NCI-H2081 treated with DMSO at 0.1 percent for 48 hours (cell line): ENCODE data around the gene ADRA2B.

Source experiments
- DNase-seq: peaks from one replicate; lab custom pipeline; 2025; lab: John Stamatoyannopoulos, UW

Gene ADRA2B

DNA sequence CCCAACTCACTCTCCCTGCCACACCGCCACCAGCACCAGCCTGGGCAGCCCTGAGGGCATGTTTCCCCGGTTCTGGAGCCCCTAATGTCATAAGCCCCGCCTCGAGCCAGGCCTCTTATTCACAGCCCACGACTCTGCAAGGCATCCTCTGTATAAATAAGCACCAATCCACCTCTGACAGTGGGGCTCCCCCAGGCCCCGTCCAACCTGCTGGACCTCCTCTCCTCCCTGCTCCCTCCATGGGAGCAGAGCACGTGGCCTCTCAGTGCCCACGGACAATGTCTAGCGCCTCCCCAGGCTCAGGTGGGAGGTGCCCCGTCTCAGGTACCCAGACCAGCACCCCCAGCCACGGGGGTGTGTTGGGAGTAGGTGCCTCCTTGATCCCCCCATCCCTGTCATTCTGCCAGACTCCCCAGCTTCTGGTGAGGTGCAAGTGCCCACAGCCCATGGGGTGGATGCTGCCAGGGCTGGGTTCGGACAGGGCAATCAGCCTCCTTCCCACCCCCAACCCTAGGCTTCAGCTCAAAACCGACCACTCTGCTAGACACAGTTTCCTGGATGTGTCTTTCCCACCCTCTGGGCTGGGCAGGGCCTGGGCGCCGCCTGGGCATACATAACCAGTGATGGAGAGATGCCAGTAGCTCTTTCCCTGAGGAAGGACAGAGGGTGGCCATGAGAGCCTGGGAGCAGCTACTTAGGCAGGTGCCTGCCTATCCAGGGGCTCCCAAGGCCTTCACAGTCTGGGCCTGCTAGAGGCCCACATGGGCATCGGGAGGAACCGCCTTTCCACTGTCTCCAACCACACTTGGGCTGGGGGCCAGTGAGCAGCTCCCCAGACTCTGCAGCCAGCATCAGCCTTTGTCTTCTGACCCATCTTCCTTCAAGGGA, 1.6 kb upstream of the ADRA2B start:
- no peak for DNase-seq

GRCh38 chr2:96116879-96117533, 635 bp upstream of the ADRA2B start:
- DNase-seq = no peak

DNA sequence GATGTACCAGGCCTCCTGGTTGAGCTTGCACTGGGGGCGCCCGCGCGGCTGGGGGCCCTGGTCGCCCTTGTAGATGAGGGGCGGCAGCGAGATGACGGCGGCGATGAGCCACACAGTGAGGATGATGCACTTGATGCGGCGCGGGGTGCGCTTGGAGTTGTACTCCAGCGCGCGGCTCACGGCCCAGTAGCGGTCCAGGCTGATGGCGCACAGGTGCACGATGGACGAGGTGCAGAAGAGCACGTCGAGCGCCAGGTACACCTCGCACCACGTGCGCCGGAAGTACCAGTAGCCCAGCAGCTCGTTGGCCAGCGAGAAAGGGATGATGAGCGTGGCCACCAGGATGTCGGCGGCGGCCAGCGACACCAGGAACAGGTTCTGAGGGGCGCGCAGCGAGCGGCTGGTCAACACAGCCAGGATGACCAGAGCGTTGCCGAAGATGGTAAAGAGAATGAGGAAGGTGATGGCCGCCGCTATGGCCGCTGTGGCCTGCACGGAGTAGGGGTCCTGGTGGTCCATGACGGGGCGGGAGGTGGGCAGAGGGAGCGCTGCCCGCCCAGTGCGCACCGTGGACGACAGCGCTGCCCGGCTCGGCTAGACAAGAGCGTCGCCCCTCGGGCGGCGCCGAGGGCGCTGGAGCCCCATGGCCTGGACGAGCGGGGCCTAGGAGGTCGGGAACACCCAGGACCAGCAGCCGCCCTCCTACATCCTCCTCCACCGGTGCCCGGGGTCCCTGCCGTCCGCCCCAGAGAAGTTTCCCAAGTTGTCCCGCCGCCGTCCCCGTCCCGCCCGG, 544 bp downstream of the ADRA2B start:
- DNase-seq = no peak

- DNase-seq = no peak
Observed at GRCh38 chr2:96114903-96115581, 1.3 kb downstream of the ADRA2B start.

DNA sequence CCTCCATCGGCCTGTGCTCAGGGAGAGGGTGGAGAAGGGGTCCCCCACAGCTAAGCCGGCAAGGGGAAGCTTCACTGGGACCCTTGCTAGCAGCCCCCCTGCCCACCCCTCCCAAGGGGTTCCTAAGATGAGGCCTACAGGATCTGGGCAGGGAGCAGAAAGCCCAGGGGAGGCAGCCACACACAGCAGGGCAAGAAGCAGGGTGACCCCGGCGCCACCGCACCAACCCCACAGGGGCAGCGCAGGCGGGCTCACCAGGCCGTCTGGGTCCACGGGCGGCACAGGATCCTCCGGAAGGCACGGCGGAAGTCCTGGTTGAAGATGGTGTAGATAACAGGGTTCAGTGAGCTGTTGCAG, 1.8 kb downstream of the ADRA2B start:
- DNase-seq = no peak

DNA sequence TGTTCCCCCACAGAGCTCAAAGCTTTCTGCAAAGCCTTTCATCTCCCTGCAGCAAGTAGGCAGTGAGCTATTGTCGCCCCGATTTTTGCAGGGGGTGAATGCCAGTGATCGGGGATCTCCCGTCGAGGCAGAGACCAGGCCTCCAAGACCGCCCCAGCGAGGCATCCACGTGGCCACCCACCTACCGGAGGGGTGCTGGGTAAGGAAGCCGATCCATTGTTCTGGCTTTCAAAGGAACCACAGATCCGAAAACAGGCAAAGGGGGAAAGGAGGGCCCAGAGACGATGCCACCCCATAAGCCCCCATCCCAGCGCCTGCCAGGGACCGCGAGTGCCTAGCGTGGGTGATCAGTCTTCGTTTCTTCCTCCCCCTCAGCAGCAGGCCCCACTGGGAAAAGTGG, 2.4 kb downstream of the ADRA2B start:
- no peak for DNase-seq

GRCh38 chr2:96113367-96113677, 3.0 kb downstream of the ADRA2B start:
- no peak for DNase-seq

- no peak for DNase-seq
Observed at GRCh38 chr2:96112501-96113366, 3.6 kb downstream of the ADRA2B start.

- DNase-seq = no peak
Observed at GRCh38 chr2:96111823-96112500, 4.4 kb downstream of the ADRA2B start.

DNA sequence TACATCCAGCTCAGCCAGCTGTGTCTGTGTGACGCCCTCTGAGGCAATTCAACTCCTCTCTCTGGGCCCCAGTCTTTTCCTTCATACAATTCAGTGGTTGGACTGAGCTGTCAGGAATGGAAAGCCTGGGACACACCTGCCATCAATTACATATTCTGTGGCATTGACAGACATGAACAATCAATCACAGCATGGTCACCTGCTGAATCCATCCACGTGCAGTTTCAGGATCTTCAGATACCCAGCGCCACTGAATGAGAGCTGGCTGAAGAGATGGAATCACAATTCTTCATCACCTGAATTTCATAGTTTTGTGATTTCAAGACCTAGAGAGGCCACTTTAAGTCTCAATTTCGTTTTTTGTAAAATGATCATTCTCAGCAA, 5.1 kb downstream of the ADRA2B start:
- no peak for DNase-seq

GRCh38 chr2:96110621-96111256, 5.6 kb downstream of the ADRA2B start:
- no peak for DNase-seq

DNA sequence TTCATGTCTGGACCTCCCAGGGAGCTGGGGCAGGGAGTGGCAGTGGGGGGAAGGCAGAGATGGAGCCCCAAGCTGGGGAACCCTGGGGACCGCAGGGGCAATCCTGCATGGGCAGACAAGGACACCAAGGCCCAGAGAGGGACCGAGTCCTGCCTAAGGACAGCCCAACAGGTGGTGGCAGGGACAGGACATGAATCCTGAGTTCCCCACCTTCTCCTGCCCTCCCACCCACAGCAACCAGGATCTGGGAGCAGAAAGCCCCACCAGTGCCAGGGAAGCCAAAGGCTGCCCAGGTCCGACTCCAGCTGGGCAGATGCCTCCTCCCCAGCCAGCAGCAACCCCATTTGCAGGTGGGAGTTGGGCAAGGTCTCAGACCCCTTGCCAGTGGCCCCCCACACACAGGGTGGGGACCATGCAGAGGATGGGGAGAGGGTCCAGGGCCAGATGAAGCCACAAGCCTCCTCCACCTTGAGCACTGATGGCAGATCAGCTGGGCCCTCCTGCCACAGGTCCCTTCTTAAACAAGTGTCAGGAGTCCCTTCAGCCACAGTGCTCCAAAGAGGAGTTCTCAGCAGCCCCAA, 6.3 kb downstream of the ADRA2B start:
- DNase-seq = no peak

DNA sequence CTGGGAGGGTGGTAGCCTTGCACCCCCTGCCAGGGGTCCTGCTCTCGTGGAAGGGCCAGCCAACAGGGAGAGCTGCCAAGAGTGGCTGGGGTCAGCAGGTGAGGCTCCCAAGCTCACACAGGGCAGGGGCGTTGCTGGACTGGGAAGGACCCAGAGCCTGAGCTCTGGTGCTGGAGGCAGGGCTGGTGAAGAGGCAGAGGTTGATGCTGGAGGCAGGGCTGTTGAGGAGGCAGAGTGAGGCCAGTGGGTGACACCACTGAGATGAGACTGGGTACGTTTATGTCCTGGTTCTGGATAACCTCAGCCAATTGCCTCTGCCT, 7.0 kb downstream of the ADRA2B start:
- no peak for DNase-seq

DNA sequence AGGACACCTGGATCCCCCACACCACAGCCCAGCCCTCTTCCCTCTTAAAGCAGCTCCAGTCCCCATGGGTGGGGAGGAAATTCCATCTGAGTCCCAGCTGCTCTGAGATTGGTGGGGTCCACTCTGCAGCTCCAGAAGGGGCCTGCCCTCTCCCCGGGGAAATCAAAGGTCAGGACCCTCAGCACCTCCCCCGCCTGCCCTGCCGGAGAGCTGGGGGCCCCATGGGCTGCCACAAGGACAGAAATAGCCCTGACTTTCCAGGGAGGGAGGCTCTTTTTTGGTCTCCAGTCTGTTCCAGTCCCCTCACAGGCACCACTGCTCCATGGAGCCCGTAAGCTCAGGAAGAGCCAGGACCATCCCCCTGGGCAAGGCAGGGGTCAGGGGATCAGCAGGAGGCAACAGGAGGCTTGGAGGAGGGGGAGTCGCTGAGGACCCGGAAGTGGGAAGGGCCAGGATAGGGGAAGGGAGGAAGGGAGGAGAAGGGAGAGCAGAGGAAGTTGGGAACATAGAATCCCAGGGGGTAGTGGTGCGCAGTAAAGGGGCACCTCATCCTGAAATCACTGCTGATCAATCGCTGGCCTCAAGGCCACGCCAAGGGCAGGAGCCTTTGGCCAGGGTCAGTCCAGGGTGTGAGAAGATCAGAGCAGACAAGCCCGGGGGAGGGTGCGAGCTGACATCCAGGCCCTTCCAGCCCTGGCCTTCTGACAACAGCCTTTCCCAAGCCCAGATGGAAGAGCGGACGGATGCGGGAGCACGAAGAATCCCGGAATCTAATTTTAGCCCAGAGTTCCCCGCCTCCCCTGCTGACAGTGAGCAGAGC, 7.6 kb downstream of the ADRA2B start:
- no peak for DNase-seq

DNA sequence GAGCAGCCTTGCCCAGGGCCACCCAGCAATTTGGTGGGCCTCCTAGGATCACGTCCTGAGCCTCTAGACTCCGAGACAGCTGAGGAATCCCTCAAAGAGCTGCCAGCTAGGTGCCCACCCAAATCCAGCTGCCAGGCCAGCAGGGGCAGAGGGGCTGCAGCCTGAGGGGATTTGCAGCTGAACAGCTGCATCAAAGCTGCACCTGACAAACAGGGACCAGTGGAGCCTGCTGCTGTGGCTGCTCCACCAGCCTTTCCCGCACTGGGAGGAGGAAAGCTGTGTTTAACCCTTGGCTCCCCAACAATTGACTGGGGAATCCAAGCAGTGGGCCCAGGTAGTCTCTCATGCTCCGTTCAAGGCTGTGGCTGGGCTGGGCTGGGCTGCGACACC, 8.2 kb downstream of the ADRA2B start:
- DNase-seq = no peak

DNA sequence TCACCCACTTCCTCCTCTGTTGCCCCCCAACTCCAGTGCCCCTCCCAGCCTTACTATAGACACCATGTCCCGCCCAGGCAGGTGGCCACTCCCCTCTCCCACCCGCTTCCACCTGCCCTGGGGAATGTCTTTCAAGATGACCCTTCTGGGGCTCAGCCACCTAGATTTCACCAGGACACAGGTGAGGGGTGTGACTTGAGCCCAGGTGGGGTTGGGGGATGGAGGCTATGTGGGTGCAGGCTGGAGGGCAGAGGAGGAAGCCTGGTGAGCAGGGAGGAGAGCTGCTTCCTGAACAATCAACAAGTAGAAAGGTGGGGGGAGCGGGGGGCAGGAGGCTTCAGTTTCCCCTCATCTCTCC, 8.7 kb downstream of the ADRA2B start:
- no peak for DNase-seq

GRCh38 chr2:96106991-96107707, 9.2 kb downstream of the ADRA2B start:
- DNase-seq = no peak

GRCh38 chr2:96105994-96106715, 10.2 kb downstream of the ADRA2B start:
- no peak for DNase-seq
